Prostate gland (tissue), 2 donors: ENCODE data around the gene PSD.

Source experiments
- CTCF ChIP-seq, 4 experiments: fragments of 200-600 bp in 2 of 4; fragments of 450-650 bp in 2 of 4; sonication (generic) in 2 of 4; IDR thresholded peaks; 1 replicate in 3 of 4; 2 replicates in 1 of 4; pipeline ENCODE4 v1.5.1; 2016 to 2019; ENCODE audit warnings: antibody characterized with exemption in 4 of 4, mild to moderate bottlenecking in 2 of 4, moderate library complexity in 2 of 4
- POLR2A ChIP-seq: fragments of 450-650 bp; IDR thresholded peaks from one replicate; pipeline ENCODE4 v1.6.1; 2016; ENCODE audit warnings: antibody characterized with exemption, mild to moderate bottlenecking
- POLR2AphosphoS5 ChIP-seq: sonication (generic); formaldehyde crosslinking; IDR thresholded peaks from one replicate; pipeline ENCODE4 v1.6.1; 2017; ENCODE audit warnings: antibody characterized with exemption

- no peak for TF ChIP-seq CTCF (IDR thresholded peaks at IDR 0.05)
- no peak for TF ChIP-seq POLR2A
- TF ChIP-seq POLR2AphosphoS5: no peak
Observed at GRCh38 chr10:102396730-102397151, 21.8 kb downstream of the PSD start.
